GM12878 (cell line): ENCODE measurements around the gene HNRNPU. TPM values are rescaled to one million over a fixed set of nuclear protein-coding genes. Genes with fewer than 3 reads are reported as not detected.
A peak's percentile ranks its signal among the peaks of the same experiment; 100 is the strongest.

ENCODE experiments used
- BACH1 ChIP-seq: fragments of 450-650 bp; IDR thresholded peaks from 2 replicates; pipeline ENCODE4 v1.6.1; 2017; ENCODE audit warnings: mild to moderate bottlenecking, borderline replicate concordance
- CBX3 ChIP-seq: fragments of 200-600 bp; sonication (generic); IDR thresholded peaks from 2 replicates; pipeline ENCODE4 v1.6.1; 2016; ENCODE audit warnings: low read depth, borderline replicate concordance
- GATAD2B ChIP-seq: fragments of 450-650 bp; conservative IDR thresholded peaks from 2 replicates; pipeline ENCODE4 v1.6.1; 2017; ENCODE audit warnings: low read depth, mild to moderate bottlenecking, moderate library complexity
- HCFC1 ChIP-seq: fragments of 150-350 bp; IDR thresholded peaks from 2 replicates; pipeline ENCODE4 v1.6.1; 2014; ENCODE audit warnings: low read length
- HDAC2 ChIP-seq: fragments of 200-600 bp; sonication (generic); IDR thresholded peaks from 2 replicates; pipeline ENCODE4 v1.6.1; 2017
- HDAC6 ChIP-seq: fragments of 200-600 bp; sonication (generic); IDR thresholded peaks from one replicate; pipeline ENCODE4 v1.8.0; 2017; ENCODE audit warnings: antibody characterized with exemption; ENCODE audit not compliant: unreplicated experiment
- IRF3 ChIP-seq: fragments of 450-650 bp; IDR thresholded peaks from 2 replicates; pipeline ENCODE4 v1.6.1; 2014; ENCODE audit warnings: mild to moderate bottlenecking
- IRF5 ChIP-seq: fragments of 450-650 bp; IDR thresholded peaks from 2 replicates; pipeline ENCODE4 v1.6.1; 2017; ENCODE audit warnings: borderline replicate concordance
- MEF2A ChIP-seq: IDR thresholded peaks from 2 replicates; pipeline ENCODE4 v1.6.1; 2011; ENCODE audit warnings: low read depth, mild to moderate bottlenecking, low read length, moderate library complexity; ENCODE audit not compliant: insufficient read depth
- MEF2B ChIP-seq: fragments of 450-650 bp; IDR thresholded peaks from 2 replicates; pipeline ENCODE4 v1.6.1; 2018; ENCODE audit warnings: mild to moderate bottlenecking, moderate library complexity; ENCODE audit not compliant: partially characterized antibody, poor library complexity, severe bottlenecking
- MTA2 ChIP-seq: fragments of 450-650 bp; IDR thresholded peaks from 2 replicates; pipeline ENCODE4 v1.6.1; 2016; ENCODE audit warnings: low read depth, mild to moderate bottlenecking, moderate library complexity
- MTA3 ChIP-seq: IDR thresholded peaks from 2 replicates; pipeline ENCODE4 v1.6.1; 2012; ENCODE audit warnings: low read length, inconsistent platforms, borderline replicate concordance
- NFXL1 ChIP-seq: fragments of 450-650 bp; IDR thresholded peaks from 2 replicates; pipeline ENCODE4 v1.6.1; 2017; ENCODE audit warnings: antibody characterized with exemption, mild to moderate bottlenecking, borderline replicate concordance
- NFYB ChIP-seq: IDR thresholded peaks from 2 replicates; pipeline ENCODE4 v1.6.1; 2011; ENCODE audit warnings: low read depth, mild to moderate bottlenecking, low read length, improper control_type of control experiment, moderate library complexity; ENCODE audit not compliant: insufficient read depth
- PAX5 ChIP-seq: IDR thresholded peaks from 2 replicates; pipeline ENCODE4 v1.6.1; 2011; ENCODE audit warnings: low read depth, low read length, borderline replicate concordance
- POLR2AphosphoS5 ChIP-seq: IDR thresholded peaks from 2 replicates; pipeline ENCODE4 v1.6.1; 2011; ENCODE audit warnings: mild to moderate bottlenecking, low read length, inconsistent platforms
- RB1 ChIP-seq: fragments of 450-650 bp; formaldehyde crosslinking; IDR thresholded peaks from 2 replicates; pipeline ENCODE4 v1.6.1; 2017; ENCODE audit warnings: mild to moderate bottlenecking, borderline replicate concordance
- RCOR1 ChIP-seq: conservative IDR thresholded peaks from 2 replicates; pipeline ENCODE4 v1.6.1; 2012; ENCODE audit warnings: low read depth, low read length, improper control_type of control experiment
- SMAD1 ChIP-seq: fragments of 450-650 bp; IDR thresholded peaks from 2 replicates; pipeline ENCODE4 v1.6.1; 2018; ENCODE audit warnings: mild to moderate bottlenecking, low read depth; ENCODE audit not compliant: partially characterized antibody
- STAT3 ChIP-seq: IDR thresholded peaks from 2 replicates; pipeline ENCODE4 v1.6.1; 2011; ENCODE audit warnings: low read depth, low read length, improper control_type of control experiment
- WRNIP1 ChIP-seq: IDR thresholded peaks from 2 replicates; pipeline ENCODE4 v1.6.1; 2011; ENCODE audit warnings: low read depth, low read length, improper control_type of control experiment, borderline replicate concordance
- ZBTB11 ChIP-seq: fragments of 450-650 bp; formaldehyde crosslinking; IDR thresholded peaks from 2 replicates; pipeline ENCODE4 v1.5.0; 2022; ENCODE audit warnings: mild to moderate bottlenecking, missing genetic modification characterization
- ZNF687 ChIP-seq: fragments of 450-650 bp; IDR thresholded peaks from 2 replicates; pipeline ENCODE4 v1.6.1; 2017; ENCODE audit warnings: mild to moderate bottlenecking, moderate library complexity
- polyA plus RNA-seq, 11 experiments: library from polyadenylated mRNA; depleted of rRNA in 4 of 11; unstranded in 6 of 11; stranded (reverse) in 5 of 11; fragments of >200 nt; fragmentation: Nextera tagmentation in 4 of 11; fragmentation: Illumina TruSeq in 1 of 11; extraction: Ambion mirVana in 4 of 11; extraction: Trizol in 1 of 11; gene quantifications; 1 replicate in 1 of 11; 2 replicates in 10 of 11; pipeline versions ENCODE4 v1.2.1 to v1.2.3, GENCODE V29; 2011 to 2016; ENCODE audit warnings: inconsistent platforms in 2 of 11, missing spikeins in 2 of 11, low read depth in 1 of 11
- total RNA-seq, 4 experiments: library from RNA; depleted of rRNA in 3 of 4; stranded (reverse); fragments of >200 nt in 3 of 4; fragmentation: Illumina TruSeq in 1 of 4; extraction: Trizol in 1 of 4; gene quantifications; 2 replicates each; pipeline versions ENCODE4 v1.2.1 to v1.2.3, GENCODE V29; 2013 to 2021

Gene HNRNPU
- total and polyA plus RNA-seq, 10 of the 15 experiments (the other 5 are each of a cell fraction or from before 2014, with no cell fraction given) = 163 to 569 (median 420) TPM

GRCh38 chr1:244801246-244801645 lies 63.1 kb downstream of the HNRNPU start (continued):
- TF ChIP-seq IRF3 = 0 out of 2 replicates have a peak, but pooled peaks have one; percentile 30
- TF ChIP-seq NFXL1 = no peak
- no peak for TF ChIP-seq HCFC1
- no peak for TF ChIP-seq SMAD1
- TF ChIP-seq WRNIP1 = no peak
- no peak for TF ChIP-seq MTA3
- no peak for TF ChIP-seq BACH1
- TF ChIP-seq GATAD2B = no peak
- TF ChIP-seq CBX3 = no peak
- TF ChIP-seq POLR2AphosphoS5 = no peak
- TF ChIP-seq ZNF687 = no peak
- TF ChIP-seq ZBTB11 (CRISPR knock-in tag) = no peak
- TF ChIP-seq RCOR1 = no peak
- TF ChIP-seq MEF2B = no peak
- no peak for TF ChIP-seq NFYB
- no peak for TF ChIP-seq MTA2
- TF ChIP-seq IRF5 = no peak
- TF ChIP-seq MEF2A = 0 out of 2 replicates have a peak, but pooled peaks have one; percentile 18
- TF ChIP-seq PAX5 = no peak
- no peak for TF ChIP-seq HDAC2
- no peak for TF ChIP-seq HDAC6
- TF ChIP-seq RB1 = no peak
- no peak for TF ChIP-seq STAT3
